ENCODE data around the gene IGF1.
"Not testable (repeated sequence)": the region's sequence is repeated elsewhere in the genome, so short reads cannot be mapped to it uniquely, and the experiment has no call there.

Gene IGF1

GRCh38 chr12:102454808-102455760, 25.3 kb downstream of the IGF1 start:
- Mint-ChIP-seq H3K9me3 (peaks cover 0 to 5% of the 10 kb centered on the region in 2 donors), H3K4me3 (no peak overlapping the region)
- ATAC-seq, result no peak

GRCh38 chr12:102454330-102454729, 26.0 kb downstream of the IGF1 start:
- DNase-seq, result no peak
- Mint-ChIP-seq H3K9me3 (peaks cover 0 to 5% of the 10 kb centered on the region in 2 donors), H3K27me3 (peaks cover 26% of the 10 kb centered on the region), H3K27ac (peak overlapping the region in 1 of 2 donors; percentile 9), H3K4me3 (no peak overlapping the region), H3K4me1 (peaks cover 4% of the 10 kb centered on the region)
- no peak for ATAC-seq

More at GRCh38 chr12:102454808-102455760, 25.3 kb downstream of the IGF1 start:
- peaks cover 29% of the 10 kb centered on the region for H3K27me3 Mint-ChIP-seq
- peak overlapping the region in 1 of 2 donors; percentile 9 for H3K27ac Mint-ChIP-seq
- DNase-seq, result no peak
- H3K4me1 Mint-ChIP-seq, result peaks cover 4% of the 10 kb centered on the region

GRCh38 chr12:102452605-102453004, 27.8 kb downstream of the IGF1 start:
- H3K27me3 Mint-ChIP-seq, result peaks cover 15% of the 10 kb centered on the region
- no peak for DNase-seq
- H3K4me3 Mint-ChIP-seq, result no peak overlapping the region
- no peak for ATAC-seq
- peaks cover 4% of the 10 kb centered on the region for H3K4me1 Mint-ChIP-seq
- peaks cover 0 to 5% of the 10 kb centered on the region in 2 donors for H3K9me3 Mint-ChIP-seq
- H3K27ac Mint-ChIP-seq, result no peak overlapping the region

- H3K9me3 Mint-ChIP-seq, result peaks cover 7 to 12% of the 10 kb centered on the region in 2 donors
- not testable (repeated sequence) for ATAC-seq, DNase-seq, H3K4me1 Mint-ChIP-seq, H3K27ac Mint-ChIP-seq, H3K4me3 Mint-ChIP-seq
- peaks cover 22% of the 10 kb centered on the region for H3K27me3 Mint-ChIP-seq
These were observed 31.3 kb downstream of the IGF1 start for GRCh38 chr12:102449018-102449417.

- H3K27me3 Mint-ChIP-seq, result peaks cover 22% of the 10 kb centered on the region
- ATAC-seq, H3K4me3 Mint-ChIP-seq, H3K4me1 Mint-ChIP-seq, DNase-seq, H3K27ac Mint-ChIP-seq: not testable (repeated sequence)
- H3K9me3 Mint-ChIP-seq, result peaks cover 7 to 12% of the 10 kb centered on the region in 2 donors
These were observed 32.9 kb downstream of the IGF1 start for GRCh38 chr12:102447426-102447825.

DNA sequence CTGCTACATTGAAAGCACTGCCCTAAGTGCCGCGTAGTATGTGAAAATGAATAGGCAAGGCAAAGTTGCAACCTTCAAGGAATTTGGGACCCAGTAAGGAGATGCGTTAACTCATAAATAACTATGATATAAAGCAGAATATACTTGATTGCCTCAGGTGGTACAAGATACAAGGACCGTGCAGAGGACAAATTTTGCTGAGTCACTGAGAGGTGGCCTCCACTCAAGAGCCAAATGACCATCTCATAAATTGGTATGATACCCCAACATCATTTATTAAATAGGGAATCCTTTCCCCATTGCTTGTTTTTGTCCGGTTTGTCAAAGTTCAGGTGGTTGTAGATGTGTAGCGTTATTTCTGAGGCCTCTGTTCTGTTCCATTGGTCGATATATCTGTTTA, 35.7 kb downstream of the IGF1 start:
- peaks cover 7% of the 10 kb centered on the region for H3K4me1 Mint-ChIP-seq
- H3K27ac Mint-ChIP-seq, result no peak overlapping the region
- H3K4me3 Mint-ChIP-seq, result no peak overlapping the region
- H3K27me3 Mint-ChIP-seq, result peaks cover 40% of the 10 kb centered on the region
- H3K9me3 Mint-ChIP-seq, result peaks cover 7 to 12% of the 10 kb centered on the region in 2 donors
- ATAC-seq, result no peak
- no peak for DNase-seq

- Mint-ChIP-seq H3K9me3 (peaks cover 7 to 12% of the 10 kb centered on the region in 2 donors), H3K27me3 (peaks cover 46% of the 10 kb centered on the region), H3K27ac (no peak overlapping the region), H3K4me3 (no peak overlapping the region), H3K4me1 (peaks cover 7% of the 10 kb centered on the region)
- DNase-seq, result no peak
- ATAC-seq, result no peak
These were observed 36.3 kb downstream of the IGF1 start for GRCh38 chr12:102444093-102444492.

- Mint-ChIP-seq H3K9me3 (peaks cover 5 to 7% of the 10 kb centered on the region in 2 donors), H3K27me3 (peaks cover 50% of the 10 kb centered on the region), H3K4me3 (no peak overlapping the region), H3K4me1 (peaks cover 13% of the 10 kb centered on the region), H3K27ac (peak overlapping the region; percentile 17 to 38)
- no peak for DNase-seq
- ATAC-seq, result peak; percentile 86
These were observed 39.2 kb downstream of the IGF1 start for GRCh38 chr12:102441077-102441596.

- H3K4me1 Mint-ChIP-seq, result peaks cover 13% of the 10 kb centered on the region
- H3K4me3 Mint-ChIP-seq, result no peak overlapping the region
- peaks cover 0 to 2% of the 10 kb centered on the region in 2 donors for H3K9me3 Mint-ChIP-seq
- H3K27ac Mint-ChIP-seq, result no peak overlapping the region
- DNase-seq (no peak), ATAC-seq (no peak)
- H3K27me3 Mint-ChIP-seq, result peaks cover 41% of the 10 kb centered on the region
These were observed 40.6 kb downstream of the IGF1 start for GRCh38 chr12:102439426-102440405.

GRCh38 chr12:102438827-102439210, 41.5 kb downstream of the IGF1 start:
- H3K27ac Mint-ChIP-seq, result no peak overlapping the region
- DNase-seq (no peak), ATAC-seq (no peak)
- peaks cover 13% of the 10 kb centered on the region for H3K4me1 Mint-ChIP-seq
- H3K9me3 Mint-ChIP-seq, result no peaks in the 10 kb centered on the region
- H3K27me3 Mint-ChIP-seq, result peaks cover 41% of the 10 kb centered on the region
- no peak overlapping the region for H3K4me3 Mint-ChIP-seq

GRCh38 chr12:102438047-102438826, 42.1 kb downstream of the IGF1 start:
- H3K4me1 Mint-ChIP-seq, result peaks cover 13% of the 10 kb centered on the region
- H3K27me3 Mint-ChIP-seq, result peaks cover 41% of the 10 kb centered on the region
- ATAC-seq (no peak), DNase-seq (no peak)
- no peaks in the 10 kb centered on the region for H3K9me3 Mint-ChIP-seq
- H3K27ac Mint-ChIP-seq, result no peak overlapping the region
- no peak overlapping the region for H3K4me3 Mint-ChIP-seq

GRCh38 chr12:102437511-102437910, 42.9 kb downstream of the IGF1 start:
- no peaks in the 10 kb centered on the region for H3K9me3 Mint-ChIP-seq
- no peak overlapping the region for H3K27ac Mint-ChIP-seq
- no peak for ATAC-seq
- peaks cover 41% of the 10 kb centered on the region for H3K27me3 Mint-ChIP-seq
- peaks cover 13% of the 10 kb centered on the region for H3K4me1 Mint-ChIP-seq
- no peak for DNase-seq
- no peak overlapping the region for H3K4me3 Mint-ChIP-seq

GRCh38 chr12:102436867-102437266, 43.5 kb downstream of the IGF1 start:
- Mint-ChIP-seq H3K27me3 (peaks cover 38% of the 10 kb centered on the region), H3K27ac (no peak overlapping the region)
- no peak for ATAC-seq

GRCh38 chr12:102435827-102436436, 44.4 kb downstream of the IGF1 start:
- Mint-ChIP-seq H3K27ac (peak overlapping the region in 1 of 2 donors; percentile 33), H3K27me3 (peaks cover 32% of the 10 kb centered on the region), H3K9me3 (peaks cover 0 to 3% of the 10 kb centered on the region in 2 donors), H3K4me1 (peaks cover 6% of the 10 kb centered on the region), H3K4me3 (no peak overlapping the region)
- DNase-seq (no peak), ATAC-seq (no peak)

More at GRCh38 chr12:102436867-102437266, 43.5 kb downstream of the IGF1 start:
- H3K4me1 Mint-ChIP-seq, result peaks cover 13% of the 10 kb centered on the region
- DNase-seq, result no peak
- H3K4me3 Mint-ChIP-seq, result no peak overlapping the region
- H3K9me3 Mint-ChIP-seq, result no peaks in the 10 kb centered on the region

Data from stimulated activated naive CD8-positive, alpha-beta T cell treated with anti-CD3 and anti-CD28 coated beads, Interleukin-15, amount 100 ng/mL, for 72 hours (primary cell).